Prostate gland (tissue), 2 donors: ENCODE data around the gene TH.

Experiments
- POLR2A ChIP-seq: fragments of 450-650 bp; IDR thresholded peaks from one replicate; pipeline ENCODE4 v1.6.1; 2016; ENCODE audit warnings: antibody characterized with exemption, mild to moderate bottlenecking
- POLR2AphosphoS5 ChIP-seq: sonication (generic); formaldehyde crosslinking; IDR thresholded peaks from one replicate; pipeline ENCODE4 v1.6.1; 2017; ENCODE audit warnings: antibody characterized with exemption
- TF ChIP-seq, protein P1 (sequence below), 4 experiments: fragments of 200-600 bp in 2 of 4; fragments of 450-650 bp in 2 of 4; sonication (generic) in 2 of 4; IDR thresholded peaks; 1 replicate in 3 of 4; 2 replicates in 1 of 4; pipeline ENCODE4 v1.5.1; 2016 to 2019; ENCODE audit warnings: antibody characterized with exemption in 4 of 4, mild to moderate bottlenecking in 2 of 4, moderate library complexity in 2 of 4

DNA sequence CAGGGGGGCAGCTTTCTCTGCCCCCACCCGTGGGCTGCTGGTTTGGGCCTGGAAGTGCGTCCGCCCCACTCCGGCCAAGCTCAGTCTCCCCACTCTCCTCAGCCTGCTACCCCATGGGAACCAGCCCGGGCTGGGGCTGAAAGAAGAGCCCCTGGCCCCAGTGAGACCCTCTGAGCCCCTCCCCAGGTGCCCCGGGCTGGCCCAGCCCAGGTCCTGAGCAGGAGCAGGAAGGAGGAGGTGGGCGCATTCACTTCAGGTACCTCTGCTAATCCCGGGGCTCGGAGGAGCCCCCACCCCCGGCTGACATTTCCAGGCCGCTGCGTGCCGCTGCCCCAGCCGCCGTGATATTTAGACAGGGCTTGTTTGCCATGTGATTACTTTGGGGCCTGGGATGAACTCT, 8.7 kb upstream of the TH start:
- TF ChIP-seq POLR2A (no peak), POLR2AphosphoS5 (no peak)
- TF ChIP-seq, protein P1, sequence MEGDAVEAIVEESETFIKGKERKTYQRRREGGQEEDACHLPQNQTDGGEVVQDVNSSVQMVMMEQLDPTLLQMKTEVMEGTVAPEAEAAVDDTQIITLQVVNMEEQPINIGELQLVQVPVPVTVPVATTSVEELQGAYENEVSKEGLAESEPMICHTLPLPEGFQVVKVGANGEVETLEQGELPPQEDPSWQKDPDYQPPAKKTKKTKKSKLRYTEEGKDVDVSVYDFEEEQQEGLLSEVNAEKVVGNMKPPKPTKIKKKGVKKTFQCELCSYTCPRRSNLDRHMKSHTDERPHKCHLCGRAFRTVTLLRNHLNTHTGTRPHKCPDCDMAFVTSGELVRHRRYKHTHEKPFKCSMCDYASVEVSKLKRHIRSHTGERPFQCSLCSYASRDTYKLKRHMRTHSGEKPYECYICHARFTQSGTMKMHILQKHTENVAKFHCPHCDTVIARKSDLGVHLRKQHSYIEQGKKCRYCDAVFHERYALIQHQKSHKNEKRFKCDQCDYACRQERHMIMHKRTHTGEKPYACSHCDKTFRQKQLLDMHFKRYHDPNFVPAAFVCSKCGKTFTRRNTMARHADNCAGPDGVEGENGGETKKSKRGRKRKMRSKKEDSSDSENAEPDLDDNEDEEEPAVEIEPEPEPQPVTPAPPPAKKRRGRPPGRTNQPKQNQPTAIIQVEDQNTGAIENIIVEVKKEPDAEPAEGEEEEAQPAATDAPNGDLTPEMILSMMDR (IDR thresholded peaks at IDR 0.05): no peak
